ENCODE results near the gene IMMP2L. TPM values are rescaled to one million over a fixed set of nuclear protein-coding genes. Genes with fewer than 3 reads are reported as not detected.

The IMMP2L gene
- total RNA-seq, 1 donor from 2014 or later: 21.5 TPM

DNA sequence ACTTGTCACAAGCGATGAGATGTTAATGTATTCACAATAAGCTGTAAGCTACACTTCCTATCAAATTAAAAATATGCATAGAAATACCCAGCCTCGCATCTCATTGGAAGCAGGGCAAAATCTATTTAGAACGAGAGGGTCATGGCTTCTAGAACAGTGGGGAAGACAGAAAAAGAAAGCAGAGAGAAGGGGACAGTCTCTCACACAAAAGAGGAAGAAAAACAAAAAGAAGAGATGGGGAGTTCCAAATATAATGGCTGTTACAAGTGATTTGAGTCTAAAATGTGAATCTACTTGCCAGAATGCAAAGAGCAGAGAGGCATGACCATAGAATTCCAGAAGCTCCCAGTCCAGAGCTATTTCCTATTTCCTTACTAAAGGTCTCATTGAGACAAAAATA, 457.6 kb downstream of the IMMP2L start:
- DNase-seq (ENCODE audit: low spot score): no peak
- no peak overlapping the region for H3K9ac ChIP-seq
- Mint-ChIP-seq H3K4me3 (no peak overlapping the region), H3K27ac (no peak overlapping the region), H3K4me1 (peaks cover 9% of the 10 kb centered on the region), H3K27me3 (ENCODE audit: insufficient read depth, low read depth) (no peaks in the 10 kb centered on the region), H3K9me3 (no peaks in the 10 kb centered on the region), H3K36me3 (peaks cover 6% of the 10 kb centered on the region)
- H3K27ac ChIP-seq: no peak overlapping the region
- H3K36me3 ChIP-seq: no peaks in the 10 kb centered on the region
- H2AFZ ChIP-seq (replicated peaks): no peak overlapping the region
- no peaks in the 10 kb centered on the region for H3K79me2 ChIP-seq (ENCODE audit: low read depth)
- H3K9me3 ChIP-seq (ENCODE audit: low read depth): no peaks in the 10 kb centered on the region
- H3K4me3 ChIP-seq: no peak overlapping the region
- no peak overlapping the region for H3K4me2 ChIP-seq
- no peak for TF ChIP-seq EZH2 (IDR thresholded peaks at IDR 0.05)
- no peak for TF ChIP-seq EZH2phosphoT487 (IDR thresholded peaks at IDR 0.05)
- no peak for TF ChIP-seq CTCF (IDR thresholded peaks at IDR 0.05)
- no peaks in the 10 kb centered on the region for H3K27me3 ChIP-seq
- no peaks in the 10 kb centered on the region for H4K20me1 ChIP-seq (ENCODE audit: low read depth)
- peaks cover 5% of the 10 kb centered on the region for H3K4me1 ChIP-seq
- no peaks in the 10 kb centered on the region for H3F3A ChIP-seq (ENCODE audit: low read depth)

- Histone ChIP-seq H3K36me3 (no peaks in the 10 kb centered on the region), H3K4me2 (no peak overlapping the region), H3K4me1 (peaks cover 11% of the 10 kb centered on the region), H3K9me3 (ENCODE audit: low read depth) (no peaks in the 10 kb centered on the region), H3K4me3 (no peak overlapping the region), H4K20me1 (ENCODE audit: low read depth) (no peaks in the 10 kb centered on the region), H3K79me2 (ENCODE audit: low read depth) (no peaks in the 10 kb centered on the region), H3K27me3 (no peaks in the 10 kb centered on the region), H2AFZ (replicated peaks) (no peak overlapping the region), H3K9ac (no peak overlapping the region), H3F3A (ENCODE audit: low read depth) (no peaks in the 10 kb centered on the region), H3K27ac (no peak overlapping the region)
- no peak overlapping the region for H3K27ac Mint-ChIP-seq
- no peak for TF ChIP-seq EZH2 (IDR thresholded peaks at IDR 0.05)
- no peak for TF ChIP-seq EZH2phosphoT487 (IDR thresholded peaks at IDR 0.05)
- no peak for TF ChIP-seq CTCF (IDR thresholded peaks at IDR 0.05)
- no peak overlapping the region for H3K4me3 Mint-ChIP-seq
- no peaks in the 10 kb centered on the region for H3K9me3 Mint-ChIP-seq
- DNase-seq (ENCODE audit: low spot score): no peak
- peaks cover 5% of the 10 kb centered on the region for H3K36me3 Mint-ChIP-seq
- peaks cover 9% of the 10 kb centered on the region for H3K4me1 Mint-ChIP-seq
- H3K27me3 Mint-ChIP-seq (ENCODE audit: insufficient read depth, low read depth): no peaks in the 10 kb centered on the region
Measured at GRCh38 chr7:111103678-111104274, 458.5 kb downstream of the IMMP2L start.

DNA sequence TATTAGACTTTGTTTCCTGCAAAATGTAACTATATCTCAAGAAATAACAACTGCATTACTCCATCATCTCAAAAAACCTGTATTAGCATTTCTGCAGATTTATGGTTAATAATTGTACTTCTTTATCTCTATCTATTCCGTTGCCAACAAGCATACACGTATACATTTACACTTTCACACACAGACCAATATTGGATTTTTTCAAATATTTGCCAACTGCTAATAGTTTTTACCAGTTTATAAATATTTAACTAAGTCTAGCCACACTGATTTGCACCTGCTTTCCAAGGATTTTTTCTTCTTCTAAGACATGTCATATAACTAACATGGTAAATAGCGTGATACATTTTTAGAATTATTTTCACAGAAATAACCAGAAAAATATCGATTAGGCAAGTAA, 459.2 kb downstream of the IMMP2L start:
- no peaks in the 10 kb centered on the region for H3K9me3 Mint-ChIP-seq
- no peaks in the 10 kb centered on the region for H3K79me2 ChIP-seq (ENCODE audit: low read depth)
- H3K9ac ChIP-seq: no peak overlapping the region
- peaks cover 5% of the 10 kb centered on the region for H3K36me3 Mint-ChIP-seq
- H3K9me3 ChIP-seq (ENCODE audit: low read depth): no peaks in the 10 kb centered on the region
- H3K4me3 ChIP-seq: no peak overlapping the region
- no peak overlapping the region for H2AFZ ChIP-seq (replicated peaks)
- DNase-seq (ENCODE audit: low spot score): no peak
- no peak overlapping the region for H3K4me2 ChIP-seq
- H4K20me1 ChIP-seq (ENCODE audit: low read depth): no peaks in the 10 kb centered on the region
- H3K27ac ChIP-seq: no peak overlapping the region
- no peaks in the 10 kb centered on the region for H3K36me3 ChIP-seq
- peaks cover 16% of the 10 kb centered on the region for H3K4me1 ChIP-seq
- H3K4me3 Mint-ChIP-seq: no peak overlapping the region
- H3F3A ChIP-seq (ENCODE audit: low read depth): no peaks in the 10 kb centered on the region
- H3K4me1 Mint-ChIP-seq: peaks cover 14% of the 10 kb centered on the region
- TF ChIP-seq EZH2phosphoT487 (IDR thresholded peaks at IDR 0.05): no peak
- TF ChIP-seq EZH2 (IDR thresholded peaks at IDR 0.05): no peak
- H3K27me3 Mint-ChIP-seq (ENCODE audit: insufficient read depth, low read depth): no peaks in the 10 kb centered on the region
- H3K27ac Mint-ChIP-seq: no peak overlapping the region
- no peaks in the 10 kb centered on the region for H3K27me3 ChIP-seq

GRCh38 chr7:111101856-111102646, 460.2 kb downstream of the IMMP2L start:
- peaks cover 26% of the 10 kb centered on the region for H3K4me1 ChIP-seq
- H3K4me3 ChIP-seq: no peak overlapping the region
- no peaks in the 10 kb centered on the region for H3K27me3 ChIP-seq
- no peaks in the 10 kb centered on the region for H3K9me3 ChIP-seq (ENCODE audit: low read depth)
- H3K27me3 Mint-ChIP-seq (ENCODE audit: insufficient read depth, low read depth): no peaks in the 10 kb centered on the region
- H3K36me3 Mint-ChIP-seq: peaks cover 5% of the 10 kb centered on the region
- H3K4me2 ChIP-seq: no peak overlapping the region
- no peaks in the 10 kb centered on the region for H4K20me1 ChIP-seq (ENCODE audit: low read depth)
- no peak for DNase-seq (ENCODE audit: low spot score)
- no peaks in the 10 kb centered on the region for H3K79me2 ChIP-seq (ENCODE audit: low read depth)
- no peak overlapping the region for H3K4me3 Mint-ChIP-seq
- no peak overlapping the region for H3K27ac Mint-ChIP-seq
- H3K27ac ChIP-seq: no peak overlapping the region
- H3K9ac ChIP-seq: no peak overlapping the region
- TF ChIP-seq EZH2 (IDR thresholded peaks at IDR 0.05) (no peak), CTCF (IDR thresholded peaks at IDR 0.05) (no peak), EZH2phosphoT487 (IDR thresholded peaks at IDR 0.05) (no peak)
- no peaks in the 10 kb centered on the region for H3K9me3 Mint-ChIP-seq
- H3K36me3 ChIP-seq: no peaks in the 10 kb centered on the region
- no peak overlapping the region for H2AFZ ChIP-seq (replicated peaks)
- H3K4me1 Mint-ChIP-seq: peaks cover 19% of the 10 kb centered on the region
- H3F3A ChIP-seq (ENCODE audit: low read depth): peaks cover 10% of the 10 kb centered on the region
